SHP77 (cell line): ENCODE measurements around the gene ATP2C1.
"Not testable (repeated sequence)": the region's sequence is repeated elsewhere in the genome, so short reads cannot be mapped to it uniquely, and the experiment has no call there.

ENCODE experiments used
- DNase-seq, 2 experiments: peaks; one replicate each; lab custom pipeline; 2025; lab: John Stamatoyannopoulos, UW

The ATP2C1 gene, protein sequence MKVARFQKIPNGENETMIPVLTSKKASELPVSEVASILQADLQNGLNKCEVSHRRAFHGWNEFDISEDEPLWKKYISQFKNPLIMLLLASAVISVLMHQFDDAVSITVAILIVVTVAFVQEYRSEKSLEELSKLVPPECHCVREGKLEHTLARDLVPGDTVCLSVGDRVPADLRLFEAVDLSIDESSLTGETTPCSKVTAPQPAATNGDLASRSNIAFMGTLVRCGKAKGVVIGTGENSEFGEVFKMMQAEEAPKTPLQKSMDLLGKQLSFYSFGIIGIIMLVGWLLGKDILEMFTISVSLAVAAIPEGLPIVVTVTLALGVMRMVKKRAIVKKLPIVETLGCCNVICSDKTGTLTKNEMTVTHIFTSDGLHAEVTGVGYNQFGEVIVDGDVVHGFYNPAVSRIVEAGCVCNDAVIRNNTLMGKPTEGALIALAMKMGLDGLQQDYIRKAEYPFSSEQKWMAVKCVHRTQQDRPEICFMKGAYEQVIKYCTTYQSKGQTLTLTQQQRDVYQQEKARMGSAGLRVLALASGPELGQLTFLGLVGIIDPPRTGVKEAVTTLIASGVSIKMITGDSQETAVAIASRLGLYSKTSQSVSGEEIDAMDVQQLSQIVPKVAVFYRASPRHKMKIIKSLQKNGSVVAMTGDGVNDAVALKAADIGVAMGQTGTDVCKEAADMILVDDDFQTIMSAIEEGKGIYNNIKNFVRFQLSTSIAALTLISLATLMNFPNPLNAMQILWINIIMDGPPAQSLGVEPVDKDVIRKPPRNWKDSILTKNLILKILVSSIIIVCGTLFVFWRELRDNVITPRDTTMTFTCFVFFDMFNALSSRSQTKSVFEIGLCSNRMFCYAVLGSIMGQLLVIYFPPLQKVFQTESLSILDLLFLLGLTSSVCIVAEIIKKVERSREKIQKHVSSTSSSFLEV

DNA sequence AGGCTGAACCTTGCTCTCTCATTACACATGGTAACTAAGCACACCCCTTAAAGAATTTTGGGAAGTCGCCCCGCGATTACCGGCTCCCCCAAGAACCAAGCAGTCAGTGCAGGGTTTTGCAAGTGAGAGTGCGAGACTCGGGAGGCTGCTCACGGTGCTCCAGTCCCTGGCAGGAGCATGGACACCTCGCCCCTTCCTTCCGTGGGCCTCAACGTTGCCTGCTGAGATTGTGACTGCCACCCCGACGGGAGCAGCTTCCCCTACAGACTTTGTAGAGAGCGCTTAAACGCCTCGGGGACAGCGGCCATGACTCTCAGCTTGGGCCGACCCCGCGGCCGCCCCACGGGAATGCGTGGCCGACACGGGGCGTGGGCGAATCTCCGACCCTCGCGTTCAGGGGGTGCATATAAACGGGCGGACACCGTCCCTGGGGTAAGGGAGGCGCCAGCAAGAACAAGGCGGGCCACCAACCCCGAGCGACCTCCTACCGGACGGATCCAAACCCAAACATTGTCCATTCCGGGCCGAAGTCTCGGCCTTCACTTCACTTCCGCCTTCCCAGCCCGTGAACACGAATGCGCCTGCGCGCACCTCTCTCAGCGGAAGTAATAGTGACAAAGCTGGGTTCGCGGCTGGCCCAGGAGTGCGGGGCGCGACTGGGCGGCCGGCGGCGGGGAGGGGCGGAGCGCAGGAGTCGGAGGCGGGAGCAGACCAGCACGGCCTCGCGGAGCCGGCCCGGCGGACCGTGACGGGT is at the start of gene ATP2C1:
ATP2C1 (plus strand) TSS at position 709 of the 754 bp plus-strand sequence. CDS start 686 bp downstream, outside the sequence.
- DNase-seq = peak; percentile 81 to 93

DNA sequence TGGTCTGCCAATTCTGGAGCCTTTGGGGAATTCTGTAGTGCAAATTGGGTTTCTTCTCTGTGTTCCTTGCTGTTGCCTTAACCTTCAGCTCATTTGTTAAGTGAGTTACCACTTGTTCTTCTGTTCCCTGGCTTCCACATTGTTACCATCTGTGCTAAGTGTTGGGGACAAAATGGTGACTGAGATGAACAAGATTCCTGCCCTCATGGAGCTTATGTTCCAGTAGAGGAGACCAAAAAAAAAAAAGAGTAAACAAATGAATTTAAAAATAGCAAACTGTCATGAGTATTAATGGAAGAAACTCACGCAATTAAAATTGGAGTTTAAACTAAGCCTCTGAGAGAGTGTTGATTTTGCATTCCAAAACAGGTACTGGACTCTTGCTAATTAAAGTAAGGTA is 49.4 kb upstream of the ATP2C1 start:
- DNase-seq = no peak

DNA sequence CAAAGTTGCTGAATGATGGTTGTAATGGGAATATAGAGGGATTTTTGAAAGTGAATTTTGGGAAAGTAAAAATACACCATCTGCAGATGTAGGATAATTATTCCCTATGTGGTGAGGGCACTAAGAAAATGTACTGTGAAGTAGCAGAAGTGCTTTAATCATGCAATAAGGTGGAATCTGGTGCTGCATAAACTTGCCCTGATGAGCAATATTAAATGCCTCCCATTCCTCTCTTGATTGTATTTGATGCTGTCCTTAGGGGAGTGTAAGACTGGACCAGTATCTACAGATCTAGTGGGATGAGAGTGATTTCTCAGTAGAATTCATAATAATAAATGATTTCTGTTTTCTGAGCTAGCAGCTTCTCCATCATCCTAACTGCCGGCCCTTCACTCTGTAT is 47.7 kb upstream of the ATP2C1 start:
- no peak for DNase-seq

DNA sequence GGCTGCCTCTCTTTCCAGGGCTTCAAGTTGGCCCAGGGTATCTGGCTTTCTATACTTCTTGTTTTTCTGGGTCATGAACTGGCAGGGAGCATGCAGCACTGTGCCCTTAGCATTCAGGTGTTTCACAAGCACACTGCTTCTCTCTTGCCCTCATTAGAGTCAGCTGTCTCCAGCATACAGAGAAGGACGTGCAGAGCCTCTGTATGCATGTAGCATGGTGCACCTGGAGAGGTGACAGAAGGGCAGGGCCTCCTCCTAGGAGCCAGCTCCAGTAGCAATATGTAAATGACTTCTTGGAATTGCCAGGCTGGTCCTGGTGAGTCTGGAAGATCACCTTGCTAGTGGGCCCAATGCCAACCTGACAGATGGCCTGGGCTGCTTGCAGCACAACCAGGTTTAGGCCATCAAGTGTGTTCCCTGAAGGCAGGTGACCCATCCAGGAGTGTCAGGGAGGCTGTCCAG is 44.8 kb upstream of the ATP2C1 start:
- peak; percentile 19 to 24 for DNase-seq

DNA sequence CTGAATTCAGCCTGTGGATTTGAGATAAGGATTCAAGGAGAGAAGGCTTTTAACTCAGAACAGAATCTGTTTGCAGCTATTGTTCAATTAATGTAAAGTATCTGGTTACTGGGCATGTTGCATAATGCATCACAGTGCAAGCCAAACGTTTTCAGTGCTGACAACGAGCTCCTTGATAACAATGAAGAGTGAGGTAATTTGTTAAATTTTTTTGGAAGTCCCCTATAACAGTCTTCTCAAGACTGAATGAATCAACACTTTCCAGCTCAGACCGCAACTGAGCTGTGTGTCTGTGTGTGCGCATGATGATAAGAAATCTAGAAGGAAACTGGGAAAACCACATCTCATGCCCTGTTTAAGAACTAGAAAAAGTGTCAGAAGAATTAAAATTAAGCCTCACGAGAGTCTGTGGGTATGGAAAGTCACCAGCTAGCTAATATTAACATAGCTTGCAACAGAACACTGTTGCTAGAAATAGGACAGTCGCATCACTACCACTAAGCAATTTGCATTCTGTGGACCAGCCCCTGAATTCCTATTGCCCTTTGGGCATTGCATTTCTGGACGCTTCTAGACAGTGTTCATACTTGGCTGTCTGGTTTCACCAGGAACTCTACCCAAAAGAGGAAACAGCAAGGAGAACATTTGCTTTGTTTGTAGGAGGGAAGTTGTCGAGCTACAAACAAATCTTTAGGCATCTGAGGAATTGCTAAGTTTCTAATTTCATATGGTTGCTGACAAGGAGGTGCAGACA is 43.7 kb upstream of the ATP2C1 start:
- no peak for DNase-seq

DNA sequence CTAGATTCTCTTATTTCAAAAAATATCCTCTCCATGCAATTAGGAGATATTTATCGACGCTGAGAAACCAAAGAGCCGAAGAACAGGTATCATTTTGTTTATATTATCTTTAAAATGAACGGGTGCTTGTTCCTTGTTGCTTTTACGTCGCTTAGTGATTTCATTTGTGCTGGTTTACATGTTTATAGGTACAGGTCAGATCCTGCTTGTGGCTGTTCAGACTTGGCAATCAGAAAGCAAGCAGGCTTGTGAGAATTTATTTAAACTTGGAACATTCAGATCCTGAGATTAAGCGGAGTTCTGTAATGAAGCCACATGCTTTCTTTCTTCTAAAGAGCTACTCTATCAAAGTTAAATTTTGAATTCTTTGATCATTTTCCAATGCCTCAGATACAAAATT is 43.0 kb upstream of the ATP2C1 start:
- DNase-seq = no peak

DNA sequence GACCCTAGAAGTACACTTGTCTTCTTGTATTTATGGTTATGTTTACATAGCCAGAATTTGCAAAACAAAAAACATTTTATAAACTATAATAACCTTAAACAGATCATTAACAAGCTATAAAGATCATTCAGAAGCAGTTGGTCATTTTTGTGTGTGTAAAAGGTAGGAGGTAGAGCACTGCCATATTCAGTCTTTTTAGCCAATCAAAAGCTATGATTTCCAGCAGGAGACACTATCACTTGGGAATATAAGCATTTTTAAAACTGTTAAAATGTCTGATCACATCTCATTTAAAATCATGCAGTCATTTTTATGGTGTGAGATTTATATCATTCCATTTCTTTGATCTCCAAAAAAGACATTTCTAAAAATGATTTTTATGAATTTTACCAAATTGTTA is 42.6 kb upstream of the ATP2C1 start:
- no peak for DNase-seq

DNA sequence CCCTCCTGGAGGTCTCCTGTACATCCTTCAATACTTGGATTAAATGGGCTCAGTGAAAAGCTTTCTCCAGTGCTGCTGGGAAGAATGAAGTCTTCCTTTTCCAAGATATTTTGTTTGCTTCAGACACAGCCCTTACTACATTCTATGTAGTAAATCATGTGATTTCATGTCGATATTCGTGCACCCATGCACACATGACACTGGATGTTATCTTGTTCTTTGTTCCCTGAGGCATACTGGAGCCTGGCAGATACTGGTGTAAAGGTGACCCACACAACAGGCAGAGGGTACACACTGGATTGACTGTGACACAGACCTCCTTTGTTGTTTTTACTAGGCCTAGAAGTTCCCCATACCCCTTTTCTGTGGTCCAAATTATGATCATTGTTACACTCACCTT is 40.3 kb upstream of the ATP2C1 start:
- no peak for DNase-seq

DNA sequence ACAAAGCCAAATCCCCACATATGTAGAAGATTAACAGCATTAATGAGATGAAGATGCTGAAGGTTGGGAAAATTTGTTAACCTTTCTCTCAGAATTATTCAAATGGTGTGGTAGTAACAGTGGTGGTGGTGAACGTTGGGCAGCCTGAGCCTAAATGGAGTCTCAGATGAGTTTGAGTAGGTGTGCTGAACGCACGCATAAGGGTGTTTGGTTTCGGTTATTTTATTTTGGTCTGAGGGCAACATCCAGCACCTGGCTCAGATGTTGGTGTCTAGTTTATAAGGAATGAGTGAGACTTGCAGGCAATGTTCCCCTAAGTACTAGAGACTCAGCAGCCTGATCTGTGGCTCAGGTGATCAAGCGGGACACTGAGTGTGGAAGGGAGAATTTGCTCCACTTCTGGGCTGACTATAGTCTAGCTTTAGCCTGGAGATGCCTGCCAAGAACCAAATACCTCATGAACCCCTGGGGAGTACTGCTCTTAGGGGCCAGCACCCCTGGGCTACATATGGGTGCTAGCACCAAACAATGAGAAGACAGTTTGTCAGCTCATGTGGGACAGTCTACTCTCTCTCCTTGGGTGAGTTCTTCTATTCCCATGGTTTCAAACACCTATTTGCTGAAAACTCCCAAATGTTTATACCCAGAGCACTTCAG is 39.5 kb upstream of the ATP2C1 start:
- DNase-seq = no peak

DNA sequence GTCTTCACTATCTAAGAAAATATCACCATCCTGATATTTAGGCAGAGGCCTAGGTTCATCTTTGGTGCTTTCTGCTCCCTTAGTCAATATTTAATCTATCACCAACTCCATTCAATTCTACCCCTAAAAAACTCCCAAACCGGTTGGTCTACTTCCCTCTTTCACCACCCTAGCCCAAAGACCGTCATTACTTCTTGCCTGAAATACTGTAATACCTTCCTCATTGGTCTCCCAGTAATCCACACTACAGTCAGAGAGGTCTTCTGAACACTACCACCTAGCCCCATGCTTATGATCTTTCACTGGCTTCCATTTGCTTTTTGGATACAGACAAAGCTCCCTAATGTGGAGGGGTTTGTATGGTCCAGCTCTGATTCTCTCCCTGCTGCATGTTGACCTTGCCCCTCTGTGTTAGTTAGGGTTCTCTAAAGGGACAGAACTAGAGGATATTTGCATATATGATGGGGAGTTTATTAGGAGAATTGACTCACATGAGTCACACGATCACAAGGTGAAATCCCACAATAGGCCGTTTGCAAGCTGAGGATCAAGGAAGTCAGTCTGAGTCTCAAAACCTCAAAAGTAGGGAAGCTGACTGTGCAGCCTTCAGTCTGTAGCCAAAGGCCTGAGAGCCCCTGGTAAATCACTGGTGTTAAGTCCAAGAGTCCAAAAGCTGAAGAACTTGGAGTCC is 36.4 kb upstream of the ATP2C1 start:
- no peak for DNase-seq

DNA sequence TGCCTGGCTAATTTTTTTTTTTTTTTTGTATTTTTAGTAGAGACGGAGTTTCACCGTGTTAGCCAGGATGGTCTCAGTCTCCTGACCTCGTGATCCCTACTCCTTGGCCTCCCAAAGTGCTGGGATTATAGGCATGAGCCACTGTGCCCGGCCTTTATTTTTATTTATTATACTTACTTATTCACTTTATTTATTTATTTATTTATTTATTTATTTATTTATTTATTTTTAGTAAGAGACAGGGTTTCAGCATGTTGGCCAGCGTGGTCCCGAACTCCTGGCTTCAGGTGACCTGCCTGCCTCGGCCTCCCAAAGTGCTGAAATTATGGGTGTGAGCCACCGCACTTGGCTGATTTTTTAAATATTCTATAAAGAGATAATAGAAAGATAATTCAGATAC is 31.8 kb upstream of the ATP2C1 start:
- DNase-seq = not testable (repeated sequence)

DNA sequence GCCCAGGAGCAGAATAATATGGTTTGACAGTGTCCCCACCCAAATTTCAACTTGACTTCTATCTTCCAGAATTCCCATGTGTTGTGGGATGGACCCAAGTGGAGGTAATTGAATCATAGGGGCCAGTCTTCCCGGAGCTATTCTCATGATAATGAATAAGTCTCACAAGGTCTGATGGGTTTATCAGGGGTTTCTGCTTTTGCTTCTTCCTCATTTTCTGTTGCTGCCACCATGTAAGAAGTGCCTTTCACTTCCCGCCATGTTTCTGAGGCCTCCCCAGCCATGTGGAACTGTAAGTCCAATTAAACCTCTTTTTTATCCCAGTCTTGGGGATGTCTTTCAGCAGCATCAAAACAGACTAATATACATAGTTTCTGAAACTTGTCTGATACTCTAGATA is 28.4 kb upstream of the ATP2C1 start:
- no peak for DNase-seq

DNA sequence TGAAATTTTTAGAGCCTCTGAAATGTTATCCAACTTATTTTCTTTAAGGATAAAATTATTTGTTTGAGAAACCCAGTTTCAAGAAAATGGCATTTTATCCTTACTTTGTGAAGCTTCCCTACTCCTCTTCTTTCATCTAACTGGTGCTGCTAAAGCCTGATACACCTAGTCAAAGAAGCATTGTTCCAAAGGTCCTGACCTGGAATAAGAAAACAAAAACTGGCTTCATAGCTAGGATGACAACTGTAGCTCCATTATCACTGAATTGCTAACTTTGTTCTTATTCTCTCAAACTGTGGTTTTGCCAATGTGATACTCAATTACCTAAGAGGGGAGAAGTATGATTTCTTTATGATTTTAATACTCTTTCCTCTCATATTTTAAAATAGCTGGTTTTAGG is 27.6 kb upstream of the ATP2C1 start:
- DNase-seq = no peak

DNA sequence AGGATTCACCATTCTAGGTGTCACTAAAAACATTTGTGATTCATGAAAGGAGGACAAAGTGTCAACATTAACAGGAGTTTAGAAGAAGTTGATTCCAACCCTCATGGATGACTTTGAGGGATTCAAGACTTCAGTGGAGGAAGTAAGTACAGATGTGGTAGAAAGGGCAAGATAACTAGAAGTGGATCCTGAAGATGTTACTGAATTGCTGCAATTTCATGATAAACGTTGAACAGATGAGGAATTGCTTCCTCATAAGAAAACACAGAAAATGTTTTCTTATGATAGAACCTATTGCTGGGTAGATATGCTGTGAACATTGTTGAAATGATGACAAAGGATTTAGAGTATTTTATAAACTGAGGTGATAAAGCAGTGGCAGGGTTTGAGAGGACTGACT is 23.5 kb upstream of the ATP2C1 start:
- no peak for DNase-seq

DNA sequence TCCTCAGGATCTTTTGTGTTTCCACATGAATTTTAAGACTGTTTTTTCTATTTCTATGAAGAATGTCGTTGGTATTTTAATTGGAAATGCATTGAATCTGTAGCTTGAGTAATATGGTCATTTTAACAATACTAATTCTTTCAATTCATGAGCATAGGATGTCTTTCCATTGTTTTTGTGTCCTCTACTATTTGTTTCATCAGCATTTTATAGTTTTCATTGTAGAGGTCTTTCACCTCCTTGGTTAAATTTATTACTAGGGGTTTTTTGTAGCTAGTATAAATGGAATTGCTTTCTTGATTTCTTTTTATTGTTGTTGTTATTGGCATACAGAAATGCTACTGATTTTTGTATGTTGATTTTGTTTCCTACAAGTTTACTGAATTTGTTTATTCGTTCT is 17.3 kb upstream of the ATP2C1 start:
- no peak for DNase-seq

DNA sequence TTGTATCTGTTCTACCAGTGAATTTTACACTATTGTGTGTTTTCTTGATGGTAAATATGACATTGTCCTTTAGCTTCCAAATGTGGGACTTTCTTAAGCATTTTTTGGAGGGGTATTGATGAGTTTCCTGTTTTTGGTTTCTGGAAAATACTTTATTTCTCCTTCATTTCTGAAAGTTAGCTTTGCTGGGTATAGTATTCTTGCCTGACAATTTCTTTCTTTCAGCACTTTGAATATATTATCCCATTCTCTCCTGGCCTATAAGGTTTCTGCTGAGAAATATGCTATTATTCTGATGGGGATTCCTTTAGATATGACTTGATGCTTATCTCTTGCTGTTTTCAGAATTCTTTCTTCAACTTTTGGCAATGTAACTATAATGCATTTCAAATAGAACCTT is 15.4 kb upstream of the ATP2C1 start:
- no peak for DNase-seq

DNA sequence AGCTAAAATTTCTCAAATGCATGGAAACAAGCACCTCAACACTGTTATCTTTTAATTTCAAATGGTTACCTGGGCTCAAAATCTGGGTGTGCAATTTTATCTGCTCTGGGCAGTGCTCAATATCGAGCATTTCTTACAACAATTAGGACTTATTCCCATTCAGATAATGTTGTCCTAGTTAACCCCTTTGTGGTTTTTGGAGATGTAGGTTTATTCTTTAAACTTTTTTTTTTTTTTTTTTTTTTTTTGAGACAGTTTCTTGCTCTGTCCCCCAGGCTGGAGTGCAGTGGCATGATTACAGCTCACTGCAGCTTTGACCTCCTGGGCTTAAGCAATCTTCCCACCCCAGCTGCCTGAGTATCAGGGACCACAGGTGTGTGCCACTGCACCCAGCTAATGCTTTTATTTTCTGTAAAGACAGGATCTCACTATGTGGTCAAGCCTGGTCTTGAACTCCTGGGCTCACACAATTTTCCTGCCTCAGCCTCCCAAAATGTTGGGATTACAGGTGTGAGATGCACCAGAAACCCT is 4.4 kb upstream of the ATP2C1 start:
- DNase-seq = no peak

DNA sequence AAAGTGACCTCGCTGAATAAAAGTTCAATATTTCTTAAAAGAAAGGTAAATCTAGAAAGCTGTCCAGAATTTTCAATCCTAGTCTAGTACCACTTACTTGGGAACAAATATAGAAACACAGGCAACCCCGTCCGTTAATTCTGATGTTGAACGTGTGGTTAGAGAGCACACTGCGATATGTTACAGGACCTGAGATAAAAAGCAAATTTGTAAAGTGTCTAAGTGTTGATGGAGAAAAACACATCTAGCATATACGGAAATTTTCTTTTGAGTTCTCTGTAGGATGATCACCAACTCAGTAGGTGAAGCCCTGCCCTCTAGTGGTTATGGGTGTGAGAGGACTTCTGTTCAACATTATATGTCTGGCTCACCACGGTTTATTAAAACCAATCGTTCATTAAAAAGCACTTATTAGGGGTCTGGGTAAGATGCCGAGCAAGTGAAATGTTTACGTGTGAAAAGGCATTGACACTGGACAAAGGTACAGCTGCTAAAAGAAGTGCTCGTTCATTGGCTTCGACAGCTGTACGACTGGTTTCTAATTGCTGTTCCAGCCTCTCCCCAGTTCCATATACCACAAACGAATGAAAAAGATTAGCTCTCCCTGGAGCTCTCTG is 1.0 kb upstream of the ATP2C1 start:
- peak; percentile 59 to 78 for DNase-seq

DNA sequence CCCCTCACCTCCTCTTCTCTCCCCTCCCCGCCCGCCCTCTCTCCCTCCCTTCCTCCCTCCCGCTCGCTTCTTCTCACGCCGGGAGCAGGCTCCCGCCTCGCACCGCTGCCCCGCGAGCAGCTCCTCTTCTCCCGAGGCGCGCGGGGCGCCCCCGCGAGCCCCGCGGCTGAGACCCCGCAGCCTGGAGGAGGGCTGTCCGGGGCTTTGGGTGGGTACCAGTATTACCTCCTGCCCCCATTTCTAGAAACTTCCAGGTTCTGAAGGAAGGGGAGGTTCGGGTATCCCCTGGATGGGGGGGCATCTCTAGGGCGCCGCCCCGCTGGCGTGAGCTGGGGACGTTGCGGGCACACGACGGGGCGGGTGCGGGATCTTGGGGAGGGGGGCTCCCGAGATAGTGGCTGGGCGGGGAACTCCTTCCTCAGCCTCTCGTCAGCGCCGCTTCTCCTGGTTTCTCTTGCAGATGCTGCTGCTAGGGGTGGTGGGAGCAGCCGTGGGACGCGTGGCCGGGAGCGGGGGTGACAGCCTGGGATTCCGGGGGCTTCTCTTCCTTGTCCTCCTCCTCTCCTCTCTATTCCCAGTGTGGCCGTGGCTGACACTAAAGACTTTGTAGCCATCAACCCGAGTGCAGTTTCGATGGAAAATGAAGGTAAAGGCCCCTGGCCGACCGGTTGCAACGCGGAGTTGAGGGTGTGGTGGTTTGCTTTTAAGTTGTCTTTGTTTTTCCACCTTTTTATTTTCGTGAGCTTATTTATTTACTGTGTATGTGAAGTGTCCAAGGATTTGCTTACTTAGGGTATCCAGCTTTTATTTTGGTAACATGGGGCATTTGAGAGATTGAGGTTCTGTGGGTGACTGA is 474 bp downstream of the ATP2C1 start:
- DNase-seq = peak in 1 of 2 experiments; percentile 29
